Activated naive CD4-positive, alpha-beta T cell treated with anti-CD3 and anti-CD28 coated beads, Interleukin-2, amount 10 ng/mL, durations not matched to agents 7 days and 5 days (primary cell): Measurements from ENCODE around the gene ACSL1.
"Not testable (repeated sequence)": the region's sequence is repeated elsewhere in the genome, so short reads cannot be mapped to it uniquely, and the experiment has no call there.

Source experiments
- CTCF ChIA-PET: fragments of 350-600 bp; sonication (Branson Sonifier 250); formaldehyde crosslinking; loops from one replicate; lab custom pipeline; 2021; ENCODE audit warnings: antibody characterized with exemption; lab: Charles Lee
- DNase-seq: peaks from one replicate; pipeline ENCODE4 v3.0.0-alpha.2; 2020
- H3K27ac Mint-ChIP-seq: one replicate; pipeline ENCODE4 v1.8.0; 2021; ENCODE audit warnings: mild to moderate bottlenecking, moderate library complexity, mixed read lengths
- H3K27me3 Mint-ChIP-seq: one replicate; pipeline ENCODE4 v1.8.0; 2021; ENCODE audit warnings: mild to moderate bottlenecking, mixed read lengths
- H3K36me3 Mint-ChIP-seq: one replicate; pipeline ENCODE4 v1.8.0; 2021; ENCODE audit warnings: mixed read lengths
- H3K4me1 Mint-ChIP-seq: one replicate; pipeline ENCODE4 v1.8.0; 2021; ENCODE audit warnings: mixed read lengths
- H3K4me3 Mint-ChIP-seq: one replicate; pipeline ENCODE4 v1.8.0; 2021; ENCODE audit warnings: mild to moderate bottlenecking, moderate library complexity, mixed read lengths
- H3K9me3 Mint-ChIP-seq: one replicate; pipeline ENCODE4 v1.8.0; 2021; ENCODE audit warnings: mixed read lengths

The ACSL1 gene

GRCh38 chr4:184741651-184742050 is 84.1 kb downstream of the ACSL1 start:
- H3K4me3 Mint-ChIP-seq, H3K9me3 Mint-ChIP-seq, H3K27me3 Mint-ChIP-seq, DNase-seq, H3K36me3 Mint-ChIP-seq, H3K27ac Mint-ChIP-seq: not testable (repeated sequence)
- CTCF ChIA-PET, result interaction anchor here (1.1 to 1.6 kb wide), 4 partner anchors 165 to 477 kb away, joined by 3 to 4 read pairs (median 4); no protein-coding TSS in a partner anchor
- H3K4me1 Mint-ChIP-seq, result peaks cover 25% of the 10 kb centered on the region

GRCh38 chr4:184740980-184741391 is 84.8 kb downstream of the ACSL1 start:
- H3K27ac Mint-ChIP-seq, result no peak overlapping the region
- no peak overlapping the region for H3K4me3 Mint-ChIP-seq
- CTCF ChIA-PET, result interaction anchor here (1.1 to 1.4 kb wide), 3 partner anchors 165 to 477 kb away, joined by 3 to 4 read pairs (median 4); no protein-coding TSS in a partner anchor
- no peaks in the 10 kb centered on the region for H3K36me3 Mint-ChIP-seq
- no peaks in the 10 kb centered on the region for H3K9me3 Mint-ChIP-seq
- H3K27me3 Mint-ChIP-seq, result peaks cover 4% of the 10 kb centered on the region
- H3K4me1 Mint-ChIP-seq, result peaks cover 19% of the 10 kb centered on the region
- no peak for DNase-seq

- Mint-ChIP-seq H3K27ac (peak overlapping the region; percentile 47), H3K4me1 (peaks cover 22% of the 10 kb centered on the region)
- not testable (repeated sequence) for H3K4me3 Mint-ChIP-seq, DNase-seq, H3K9me3 Mint-ChIP-seq, H3K27me3 Mint-ChIP-seq, H3K36me3 Mint-ChIP-seq
- CTCF ChIA-PET, result interaction anchor here (0.6 kb wide), 1 partner anchor 8 kb away, joined by 4 read pairs; no protein-coding TSS in a partner anchor
These were observed 86.2 kb downstream of the ACSL1 start for GRCh38 chr4:184739575-184739974.

- peaks cover 55% of the 10 kb centered on the region for H3K4me1 Mint-ChIP-seq
- no peaks in the 10 kb centered on the region for H3K9me3 Mint-ChIP-seq
- peak overlapping the region; percentile 96 for H3K4me3 Mint-ChIP-seq
- H3K27me3 Mint-ChIP-seq, result no peaks in the 10 kb centered on the region
- peak overlapping the region; percentile 96 for H3K27ac Mint-ChIP-seq
- H3K36me3 Mint-ChIP-seq, result peaks cover 26% of the 10 kb centered on the region
- CTCF ChIA-PET, result interaction anchor here (0.9 to 2.4 kb wide), 6 partner anchors 11 to 471 kb away, joined by 3 to 11 read pairs (median 4); partner anchors contain the start of genes CASP3 and PRIMPOL
- DNase-seq, result no peak
These were observed 91.0 kb downstream of the ACSL1 start for GRCh38 chr4:184734758-184735157.

GRCh38 chr4:184733654-184734524 is 91.9 kb downstream of the ACSL1 start, which contains the start of gene CENPU:
CENPU (minus strand) TSS chr4:184734096; CDS start chr4:184734062, 34 bp downstream.
- Mint-ChIP-seq H3K9me3 (no peaks in the 10 kb centered on the region), H3K4me3 (peak within 1 kb of the TSS; percentile 96), H3K27me3 (no peaks in the 10 kb centered on the region), H3K36me3 (peaks cover 34% of the 10 kb centered on the region), H3K27ac (peak within 1 kb of the TSS; percentile 96), H3K4me1 (peaks cover 50% of the 10 kb centered on the region)
- peak; percentile 97 for DNase-seq
- CTCF ChIA-PET, result interaction anchor here (0.9 to 2.4 kb wide), 6 partner anchors 12 to 470 kb away, joined by 3 to 11 read pairs (median 4); partner anchors contain the start of genes CASP3 and PRIMPOL

GRCh38 chr4:184732126-184732525 is 93.6 kb downstream of the ACSL1 start:
- Mint-ChIP-seq H3K27me3 (no peaks in the 10 kb centered on the region), H3K4me3 (peak overlapping the region; percentile 96), H3K9me3 (no peaks in the 10 kb centered on the region), H3K4me1 (peaks cover 54% of the 10 kb centered on the region), H3K36me3 (peaks cover 49% of the 10 kb centered on the region), H3K27ac (peak overlapping the region; percentile 96)
- CTCF ChIA-PET, result interaction anchor here (1.2 to 2.4 kb wide), 4 partner anchors 10 to 468 kb away, joined by 3 to 9 read pairs (median 4); no protein-coding TSS in a partner anchor
- DNase-seq, result no peak

- Mint-ChIP-seq H3K4me3 (no peak overlapping the region), H3K27ac (no peak overlapping the region), H3K9me3 (no peaks in the 10 kb centered on the region), H3K4me1 (peaks cover 54% of the 10 kb centered on the region), H3K36me3 (peaks cover 56% of the 10 kb centered on the region), H3K27me3 (no peaks in the 10 kb centered on the region)
- CTCF ChIA-PET, result interaction anchor here (1.3 to 1.7 kb wide), 2 partner anchors 89 to 467 kb away, joined by 3 to 4 read pairs; no protein-coding TSS in a partner anchor
- DNase-seq, result no peak
These were observed 94.7 kb downstream of the ACSL1 start for GRCh38 chr4:184731056-184731455.

GRCh38 chr4:184729946-184730345 is 95.8 kb downstream of the ACSL1 start:
- Mint-ChIP-seq H3K4me1 (peaks cover 51% of the 10 kb centered on the region), H3K36me3 (peaks cover 61% of the 10 kb centered on the region), H3K27ac (no peak overlapping the region), H3K4me3 (no peak overlapping the region), H3K9me3 (no peaks in the 10 kb centered on the region), H3K27me3 (no peaks in the 10 kb centered on the region)
- DNase-seq, result no peak
- CTCF ChIA-PET, result no interaction called here

GRCh38 chr4:184728858-184729257 is 96.9 kb downstream of the ACSL1 start:
- Mint-ChIP-seq H3K4me3 (no peak overlapping the region), H3K27ac (no peak overlapping the region), H3K36me3 (peaks cover 71% of the 10 kb centered on the region), H3K27me3 (no peaks in the 10 kb centered on the region), H3K9me3 (no peaks in the 10 kb centered on the region), H3K4me1 (peaks cover 43% of the 10 kb centered on the region)
- no peak for DNase-seq
- CTCF ChIA-PET, result no interaction called here

GRCh38 chr4:184727430-184727829 is 98.3 kb downstream of the ACSL1 start:
- no peak overlapping the region for H3K27ac Mint-ChIP-seq
- H3K9me3 Mint-ChIP-seq, result no peaks in the 10 kb centered on the region
- peaks cover 38% of the 10 kb centered on the region for H3K4me1 Mint-ChIP-seq

GRCh38 chr4:184722798-184723197 is 103.0 kb downstream of the ACSL1 start:
- DNase-seq, result no peak
- Mint-ChIP-seq H3K4me3 (no peak overlapping the region), H3K9me3 (peaks cover 6% of the 10 kb centered on the region), H3K36me3 (peaks cover 77% of the 10 kb centered on the region), H3K27ac (no peak overlapping the region), H3K4me1 (peaks cover 29% of the 10 kb centered on the region), H3K27me3 (no peaks in the 10 kb centered on the region)
- CTCF ChIA-PET, result interaction anchor here (0.9 to 1.1 kb wide), 2 partner anchors 9 to 76 kb away, joined by 3 read pairs; no protein-coding TSS in a partner anchor

More at GRCh38 chr4:184727430-184727829, 98.3 kb downstream of the ACSL1 start:
- Mint-ChIP-seq H3K4me3 (no peak overlapping the region), H3K36me3 (peaks cover 78% of the 10 kb centered on the region), H3K27me3 (no peaks in the 10 kb centered on the region)
- CTCF ChIA-PET, result no interaction called here
- DNase-seq, result no peak

GRCh38 chr4:184721254-184721653 is 104.5 kb downstream of the ACSL1 start:
- DNase-seq, result no peak
- Mint-ChIP-seq H3K9me3 (peaks cover 6% of the 10 kb centered on the region), H3K27ac (no peak overlapping the region), H3K27me3 (no peaks in the 10 kb centered on the region), H3K4me3 (no peak overlapping the region), H3K4me1 (peaks cover 25% of the 10 kb centered on the region), H3K36me3 (peaks cover 77% of the 10 kb centered on the region)
- CTCF ChIA-PET, result interaction anchor here (1.3 kb wide), 1 partner anchor 11 kb away, joined by 4 read pairs; no protein-coding TSS in a partner anchor

- no peak for DNase-seq
- Mint-ChIP-seq H3K9me3 (peaks cover 6% of the 10 kb centered on the region), H3K27ac (no peak overlapping the region), H3K27me3 (no peaks in the 10 kb centered on the region), H3K36me3 (peaks cover 72% of the 10 kb centered on the region), H3K4me3 (no peak overlapping the region), H3K4me1 (peaks cover 24% of the 10 kb centered on the region)
- CTCF ChIA-PET, result no interaction called here
These were observed 106.4 kb downstream of the ACSL1 start for GRCh38 chr4:184719407-184719806.

- no peak overlapping the region for H3K27ac Mint-ChIP-seq
- peaks cover 62% of the 10 kb centered on the region for H3K36me3 Mint-ChIP-seq
- DNase-seq, result no peak
- no peaks in the 10 kb centered on the region for H3K27me3 Mint-ChIP-seq
- peaks cover 11% of the 10 kb centered on the region for H3K4me1 Mint-ChIP-seq
- CTCF ChIA-PET, result interaction anchor here (1.0 kb wide), 1 partner anchor 10 kb away, joined by 4 read pairs; no protein-coding TSS in a partner anchor
- H3K4me3 Mint-ChIP-seq, result no peak overlapping the region
- H3K9me3 Mint-ChIP-seq, result no peaks in the 10 kb centered on the region
These were observed 110.2 kb downstream of the ACSL1 start for GRCh38 chr4:184715526-184715925.
